A549 (cell line): ENCODE measurements around the gene ERRFI1.

Source experiments
- CEBPB ChIP-seq, 2 experiments: fragments of >200 bp in 1 of 2; sonication (Bioruptor Twin) in 1 of 2; formaldehyde crosslinking in 1 of 2; IDR thresholded peaks; 2 replicates each; pipeline ENCODE4 v1.6.1; 2012 to 2016
- RAD21 ChIP-seq, 2 experiments: fragments of >200 bp in 1 of 2; sonication (Bioruptor Twin) in 1 of 2; formaldehyde crosslinking in 1 of 2; IDR thresholded peaks in 1 of 2; conservative IDR thresholded peaks in 1 of 2; 2 replicates in 1 of 2; 3 replicates in 1 of 2; pipeline ENCODE4 v1.6.1; 2012 to 2018; ENCODE audit warnings: inconsistent platforms in 1 of 2

DNA sequence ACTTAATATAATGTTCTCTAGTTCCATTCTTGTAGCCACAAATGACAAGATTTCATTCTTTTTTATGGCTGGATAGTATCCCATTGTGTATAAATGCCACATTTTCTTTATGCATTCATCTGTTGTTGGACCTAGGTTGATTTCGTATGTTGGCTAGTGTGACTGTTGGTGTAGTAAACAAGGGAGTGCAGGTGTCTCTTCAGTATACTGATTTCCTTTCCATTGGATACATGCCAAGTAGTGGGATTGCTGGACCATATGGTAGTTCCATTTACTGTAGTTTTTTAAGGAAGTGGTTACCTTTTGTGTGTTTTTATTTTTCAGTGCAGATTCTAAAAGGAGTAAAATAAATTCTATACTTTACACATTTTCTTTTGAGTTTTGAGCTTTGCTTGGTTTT is 58.9 kb downstream of the ERRFI1 start:
- no peak for TF ChIP-seq CEBPB (IDR thresholded peaks at IDR 0.05)
- TF ChIP-seq RAD21 (conservative IDR thresholded peaks at IDR 0.05 in 1 of 2, IDR thresholded peaks at IDR 0.05 in 1 of 2), result no peak
